Activated gamma-delta T cell treated with anti-CD3 and anti-CD28 coated beads, Interleukin-2, amount 50 U/mL, for 16 hours (primary cell): ENCODE measurements around the gene FBXL17.

Source experiments
- DNase-seq: peaks from one replicate; pipeline ENCODE4 v3.0.0-alpha.2; 2020; ENCODE audit warnings: low read depth

Gene FBXL17

DNA sequence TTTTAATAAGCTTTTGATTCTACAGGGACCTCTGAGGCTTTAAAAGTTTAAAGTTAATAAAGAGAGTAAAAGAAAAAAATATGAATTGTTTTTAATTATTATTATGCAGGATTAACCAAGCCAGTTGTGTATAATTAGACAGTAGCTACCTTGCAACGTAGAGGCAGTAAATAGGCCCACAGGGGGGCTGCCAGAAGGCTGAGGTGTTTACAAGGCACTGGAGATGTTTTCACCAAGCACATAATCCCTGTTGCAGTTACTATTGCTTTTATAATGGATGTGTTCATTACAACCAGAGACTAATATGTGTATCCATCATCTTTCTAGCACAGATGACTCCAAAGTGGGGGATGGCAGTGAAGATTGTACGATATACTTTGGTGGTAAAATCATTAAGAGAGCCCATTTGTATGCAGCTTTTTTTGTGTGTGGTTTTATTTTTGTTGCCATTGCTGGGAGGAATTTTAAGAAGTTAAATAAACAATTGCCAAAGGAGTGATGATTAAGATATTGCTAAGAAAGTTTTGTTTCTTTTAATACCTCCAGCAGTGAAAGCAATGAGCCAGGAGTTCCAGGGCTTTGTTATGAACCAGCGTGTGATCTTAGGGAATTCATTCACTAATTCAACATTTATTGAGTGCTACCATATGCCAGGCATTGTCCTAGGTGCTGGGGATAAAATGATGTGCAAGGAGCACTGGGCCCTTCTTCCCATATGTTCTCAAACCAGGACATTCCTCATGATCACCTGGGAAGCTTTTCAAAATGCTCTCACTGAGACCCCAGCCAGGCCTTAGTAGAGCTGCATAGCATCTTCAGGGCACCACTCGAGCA lies 572.5 kb downstream of the FBXL17 start:
- no peak for DNase-seq
